ENCODE data around the gene NAT9.
A peak's percentile ranks its signal among the peaks of the same experiment; 100 is the strongest.

NAT9 gene

GRCh38 chr17:74805591-74805991, 29.4 kb upstream of the NAT9 start:
- DNase-seq, result no peak

- DNase-seq, result no peak
These were observed 28.5 kb upstream of the NAT9 start for GRCh38 chr17:74804683-74805082.

- no peak for DNase-seq
These were observed 27.8 kb upstream of the NAT9 start for GRCh38 chr17:74803971-74804370.

GRCh38 chr17:74803388-74803930, 27.3 kb upstream of the NAT9 start:
- DNase-seq, result no peak

GRCh38 chr17:74801896-74802295, 25.8 kb upstream of the NAT9 start:
- no peak for DNase-seq

GRCh38 chr17:74800531-74800930, 24.4 kb upstream of the NAT9 start:
- DNase-seq, result no peak

GRCh38 chr17:74799097-74799496, 23.0 kb upstream of the NAT9 start:
- no peak for DNase-seq

GRCh38 chr17:74798239-74798707, 22.1 kb upstream of the NAT9 start:
- no peak for DNase-seq

GRCh38 chr17:74797824-74798223, 21.7 kb upstream of the NAT9 start:
- no peak for DNase-seq

GRCh38 chr17:74796866-74797265, 20.7 kb upstream of the NAT9 start:
- DNase-seq, result no peak

GRCh38 chr17:74796211-74796610, 20.1 kb upstream of the NAT9 start:
- no peak for DNase-seq

- DNase-seq, result no peak
These were observed 19.3 kb upstream of the NAT9 start for GRCh38 chr17:74795327-74796020.

- no peak for DNase-seq
These were observed 16.5 kb upstream of the NAT9 start for GRCh38 chr17:74792586-74793105.

GRCh38 chr17:74790161-74791058, 14.3 kb upstream of the NAT9 start:
- no peak for DNase-seq

- no peak for DNase-seq
These were observed 10.4 kb upstream of the NAT9 start for GRCh38 chr17:74786431-74787055.

- DNase-seq, result no peak
These were observed 9.8 kb upstream of the NAT9 start for GRCh38 chr17:74785981-74786360.

GRCh38 chr17:74785096-74785980, 9.2 kb upstream of the NAT9 start:
- DNase-seq, result peak in 1 of 5 donors; percentile 46

- no peak for DNase-seq
These were observed 8.1 kb upstream of the NAT9 start for GRCh38 chr17:74784125-74784810.

GRCh38 chr17:74782571-74782970, 6.4 kb upstream of the NAT9 start:
- DNase-seq, result no peak

- peak in 1 of 5 donors; percentile 64 for DNase-seq
These were observed 4.5 kb upstream of the NAT9 start for GRCh38 chr17:74780443-74781238.

Measured in T-helper 1 cell (primary cell).